Muscle of back (tissue), 11 donors: ENCODE measurements around the gene ZNF396. TPM values are rescaled to one million over a fixed set of nuclear protein-coding genes. Genes with fewer than 3 reads are reported as not detected.

ENCODE experiments used
- DNase-seq, 3 donors: peaks; one replicate each; pipeline versions ENCODE4 v3.0.0 to v3.0.0-alpha.2; 2013
- polyA plus RNA-seq, 10 donors: library from polyadenylated mRNA; unstranded; fragments of 120-200 nt; gene quantifications; one replicate each; pipeline ENCODE4 v1.2.1, GENCODE V29; 2013; ENCODE audit not compliant: insufficient read length in 10 of 10

Gene ZNF396
- polyA plus RNA-seq, 10 donors = 0.78 to 1.6 (median 1.1) TPM

GRCh38 chr18:35343488-35343935, 33.6 kb downstream of the ZNF396 start:
- no peak for DNase-seq

- DNase-seq = no peak
These were observed 39.9 kb downstream of the ZNF396 start for GRCh38 chr18:35337286-35337685.

- DNase-seq = no peak
These were observed 41.3 kb downstream of the ZNF396 start for GRCh38 chr18:35335866-35336265.

- no peak for DNase-seq
These were observed 42.3 kb downstream of the ZNF396 start for GRCh38 chr18:35334821-35335220.

- no peak for DNase-seq
These were observed 42.9 kb downstream of the ZNF396 start for GRCh38 chr18:35334212-35334611.

- DNase-seq = no peak
These were observed 45.6 kb downstream of the ZNF396 start for GRCh38 chr18:35331367-35332087.

GRCh38 chr18:35328868-35329267, 48.3 kb downstream of the ZNF396 start:
- no peak for DNase-seq

GRCh38 chr18:35326695-35327387, 50.3 kb downstream of the ZNF396 start:
- no peak for DNase-seq

- DNase-seq = peak in 1 of 3 donors; percentile 1
These were observed 52.0 kb downstream of the ZNF396 start for GRCh38 chr18:35324926-35325655.

- DNase-seq = no peak
These were observed 54.4 kb downstream of the ZNF396 start for GRCh38 chr18:35322486-35323458.

Other genes starting within 250 kb of the ZNF396 start
- gene ZNF397, start 136.3 kb downstream of the ZNF396 start, polyA plus RNA-seq = 10 to 100 TPM; 19.5 to 47.3 (median 29.3) TPM
- gene ZSCAN30, start 87.1 kb downstream of the ZNF396 start, polyA plus RNA-seq = 10 to 100 TPM; 16.7 to 44.7 (median 21.3) TPM
- gene ZNF24, start 32.9 kb downstream of the ZNF396 start, polyA plus RNA-seq = 10 to 100 TPM; 27.5 to 38.0 (median 35.2) TPM
- gene INO80C, start 120.6 kb upstream of the ZNF396 start, polyA plus RNA-seq = 10 to 100 TPM; 19.9 to 32.7 (median 25.1) TPM
- gene GALNT1, start 204.4 kb upstream of the ZNF396 start, polyA plus RNA-seq = 100 to 1,000 TPM in 3 of 10 donors, 10 to 100 TPM in 7; 78.8 to 115 (median 91.1) TPM